Loucy (cell line): ENCODE results near the gene INSYN2B.

Source experiments
- H2AFZ ChIP-seq: fragments of 200-600 bp; sonication (generic); 2 replicates; pipeline ENCODE4 v1.6.0; 2016; ENCODE audit warnings: antibody characterized with exemption, mild to moderate bottlenecking, low read length, moderate library complexity
- H3F3A ChIP-seq: fragments of 200-600 bp; 2 replicates; pipeline ENCODE4 v1.6.0; 2016; ENCODE audit warnings: antibody characterized with exemption, low read depth, mild to moderate bottlenecking
- H3K27me3 ChIP-seq: fragments of 200-600 bp; sonication (generic); 2 replicates; pipeline ENCODE4 v1.6.1; 2014; ENCODE audit warnings: low read length, mild to moderate bottlenecking; ENCODE audit not compliant: insufficient read depth, poor library complexity, severe bottlenecking
- H3K36me3 ChIP-seq: fragments of 200-600 bp; sonication (generic); 2 replicates; pipeline ENCODE4 v1.6.1; 2016; ENCODE audit warnings: low read length; ENCODE audit not compliant: insufficient read depth
- H3K4me1 ChIP-seq: fragments of 200-600 bp; sonication (generic); 2 replicates; pipeline ENCODE4 v1.5.1; 2014; ENCODE audit warnings: low read length, mild to moderate bottlenecking; ENCODE audit not compliant: insufficient read depth, poor library complexity, severe bottlenecking
- H3K4me2 ChIP-seq: fragments of 200-600 bp; sonication (generic); 2 replicates; pipeline ENCODE4 v1.6.0; 2014; ENCODE audit warnings: antibody characterized with exemption, low read length, low read depth, mild to moderate bottlenecking; ENCODE audit not compliant: poor library complexity, severe bottlenecking
- H3K4me3 ChIP-seq: fragments of 200-600 bp; sonication (generic); 2 replicates; pipeline ENCODE4 v1.5.1; 2014; ENCODE audit warnings: low read length, mild to moderate bottlenecking, mixed read lengths; ENCODE audit not compliant: poor library complexity, severe bottlenecking
- H3K79me2 ChIP-seq: fragments of 200-600 bp; sonication (generic); 2 replicates; pipeline ENCODE4 v1.6.1; 2014; ENCODE audit warnings: low read length; ENCODE audit not compliant: insufficient read depth
- H3K9ac ChIP-seq: fragments of 200-600 bp; sonication (generic); 2 replicates; pipeline ENCODE4 v1.6.0; 2014; ENCODE audit warnings: mild to moderate bottlenecking, low read depth, low read length, moderate library complexity; ENCODE audit not compliant: poor library complexity, severe bottlenecking
- H3K9me2 ChIP-seq: fragments of 200-600 bp; sonication (generic); replicated peaks from 2 replicates; pipeline ENCODE4 v1.6.1; 2016; ENCODE audit warnings: low read depth, low read length, mixed read lengths
- H3K9me3 ChIP-seq: fragments of 200-600 bp; sonication (generic); 2 replicates; pipeline ENCODE4 v1.6.1; 2014; ENCODE audit warnings: mild to moderate bottlenecking, antibody characterized with exemption, low read length, low read depth; ENCODE audit not compliant: insufficient read depth
- H4K20me1 ChIP-seq: fragments of 200-600 bp; sonication (generic); 2 replicates; pipeline ENCODE4 v1.6.0; 2014; ENCODE audit warnings: antibody characterized with exemption, low read length, mild to moderate bottlenecking; ENCODE audit not compliant: insufficient read depth, poor library complexity, severe bottlenecking
- EZH2phosphoT487 ChIP-seq: fragments of 200-600 bp; IDR thresholded peaks from 2 replicates; pipeline ENCODE4 v1.6.1; 2018; ENCODE audit warnings: antibody characterized with exemption, mild to moderate bottlenecking, moderate library complexity, borderline replicate concordance
- TF ChIP-seq, protein P1 (sequence below): fragments of 200-600 bp; sonication (generic); conservative IDR thresholded peaks from 2 replicates; pipeline ENCODE4 v1.5.1; 2014; ENCODE audit warnings: mild to moderate bottlenecking, antibody characterized with exemption, low read length

The INSYN2B gene

GRCh38 chr5:169832845-169833244, 147.4 kb downstream of the INSYN2B start:
- no peak for TF ChIP-seq EZH2phosphoT487
- TF ChIP-seq, protein P1, sequence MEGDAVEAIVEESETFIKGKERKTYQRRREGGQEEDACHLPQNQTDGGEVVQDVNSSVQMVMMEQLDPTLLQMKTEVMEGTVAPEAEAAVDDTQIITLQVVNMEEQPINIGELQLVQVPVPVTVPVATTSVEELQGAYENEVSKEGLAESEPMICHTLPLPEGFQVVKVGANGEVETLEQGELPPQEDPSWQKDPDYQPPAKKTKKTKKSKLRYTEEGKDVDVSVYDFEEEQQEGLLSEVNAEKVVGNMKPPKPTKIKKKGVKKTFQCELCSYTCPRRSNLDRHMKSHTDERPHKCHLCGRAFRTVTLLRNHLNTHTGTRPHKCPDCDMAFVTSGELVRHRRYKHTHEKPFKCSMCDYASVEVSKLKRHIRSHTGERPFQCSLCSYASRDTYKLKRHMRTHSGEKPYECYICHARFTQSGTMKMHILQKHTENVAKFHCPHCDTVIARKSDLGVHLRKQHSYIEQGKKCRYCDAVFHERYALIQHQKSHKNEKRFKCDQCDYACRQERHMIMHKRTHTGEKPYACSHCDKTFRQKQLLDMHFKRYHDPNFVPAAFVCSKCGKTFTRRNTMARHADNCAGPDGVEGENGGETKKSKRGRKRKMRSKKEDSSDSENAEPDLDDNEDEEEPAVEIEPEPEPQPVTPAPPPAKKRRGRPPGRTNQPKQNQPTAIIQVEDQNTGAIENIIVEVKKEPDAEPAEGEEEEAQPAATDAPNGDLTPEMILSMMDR = no peak
- no peaks in the 10 kb centered on the region for H3K27me3 ChIP-seq
- no peaks in the 10 kb centered on the region for H3K36me3 ChIP-seq
- no peak overlapping the region for H2AFZ ChIP-seq
- H3K9me2 ChIP-seq = no peaks in the 10 kb centered on the region
- no peaks in the 10 kb centered on the region for H3K9me3 ChIP-seq
- no peaks in the 10 kb centered on the region for H4K20me1 ChIP-seq
- peaks cover 10% of the 10 kb centered on the region for H3K4me1 ChIP-seq
- H3K79me2 ChIP-seq = no peaks in the 10 kb centered on the region
- H3F3A ChIP-seq = no peaks in the 10 kb centered on the region
- no peak overlapping the region for H3K4me2 ChIP-seq
- no peak overlapping the region for H3K4me3 ChIP-seq
- no peak overlapping the region for H3K9ac ChIP-seq

DNA sequence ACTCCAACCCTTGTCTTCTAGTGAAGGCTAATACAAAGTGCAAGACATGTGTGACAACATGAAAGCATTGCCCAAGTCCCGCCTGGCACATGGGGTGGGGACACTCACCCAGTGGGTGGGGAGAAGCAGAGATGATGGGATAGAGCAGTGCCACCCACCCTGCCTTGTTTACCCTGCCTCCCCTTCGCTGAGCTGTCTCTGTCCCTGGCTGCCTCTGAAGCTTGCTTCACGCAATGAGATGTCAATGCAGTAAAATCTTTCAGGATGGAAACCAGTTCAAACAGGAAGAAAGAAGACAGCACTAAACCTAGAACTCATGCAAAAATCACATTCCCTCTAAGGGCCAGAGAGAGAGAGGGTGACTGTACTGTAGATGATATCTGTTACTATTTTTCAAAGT, 148.0 kb downstream of the INSYN2B start:
- H3F3A ChIP-seq = no peaks in the 10 kb centered on the region
- H3K79me2 ChIP-seq = no peaks in the 10 kb centered on the region
- no peak overlapping the region for H3K4me3 ChIP-seq
- H3K36me3 ChIP-seq = no peaks in the 10 kb centered on the region
- no peaks in the 10 kb centered on the region for H3K9me2 ChIP-seq
- no peak overlapping the region for H2AFZ ChIP-seq
- no peak overlapping the region for H3K4me2 ChIP-seq
- no peak for TF ChIP-seq EZH2phosphoT487
- TF ChIP-seq, protein P1 = no peak
- H3K27me3 ChIP-seq = no peaks in the 10 kb centered on the region
- peaks cover 10% of the 10 kb centered on the region for H3K4me1 ChIP-seq
- H3K9me3 ChIP-seq = no peaks in the 10 kb centered on the region
- no peak overlapping the region for H3K9ac ChIP-seq
- no peaks in the 10 kb centered on the region for H4K20me1 ChIP-seq

- Histone ChIP-seq H3K9me3 (no peaks in the 10 kb centered on the region), H3K27me3 (no peaks in the 10 kb centered on the region), H3K4me1 (peaks cover 10% of the 10 kb centered on the region), H3K9ac (no peak overlapping the region), H3K79me2 (no peaks in the 10 kb centered on the region), H3K4me2 (no peak overlapping the region), H3F3A (no peaks in the 10 kb centered on the region), H3K9me2 (no peaks in the 10 kb centered on the region), H3K36me3 (no peaks in the 10 kb centered on the region), H2AFZ (no peak overlapping the region), H4K20me1 (no peaks in the 10 kb centered on the region), H3K4me3 (no peak overlapping the region)
- TF ChIP-seq EZH2phosphoT487 = no peak
- TF ChIP-seq, protein P1 = no peak
These were observed 149.0 kb downstream of the INSYN2B start for GRCh38 chr5:169831331-169831730.
